Measurements from ENCODE around the gene CASQ1. TPM values are rescaled to one million over a fixed set of nuclear protein-coding genes. Genes with fewer than 3 reads are reported as not detected.

CASQ1 gene
- total and polyA plus RNA-seq, 9 of the 15 experiments (the other 6 are each of a cell fraction or from before 2014, with no cell fraction given), result not detected

DNA sequence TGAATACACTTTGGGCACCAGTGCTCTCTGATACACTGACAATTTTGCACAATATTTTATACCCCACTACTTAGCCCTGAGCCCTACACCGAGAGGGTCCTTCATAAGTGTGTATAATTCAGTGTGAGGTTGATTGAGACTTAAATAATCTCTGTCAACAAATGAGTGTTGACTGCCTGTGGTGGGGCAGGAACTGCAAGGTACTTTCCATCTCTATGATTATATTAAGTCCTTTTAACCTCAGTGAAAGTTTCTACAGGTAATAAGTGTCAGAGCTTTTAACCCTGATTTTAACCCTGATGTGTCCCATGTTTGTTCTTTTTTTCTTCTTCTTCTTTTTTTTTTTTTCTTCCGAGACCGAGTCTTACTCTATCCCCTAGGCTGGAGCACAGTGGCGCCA, 5.8 kb downstream of the CASQ1 start:
- Histone ChIP-seq H3K4me3 (no peak overlapping the region), H3K9ac (ENCODE audit: insufficient read depth in 1 of 2, low read depth in 2 of 2, low read length in 2 of 2) (no peak overlapping the region), H3K79me2 (ENCODE audit: control insufficient read depth, insufficient read depth, low read length) (no peaks in the 10 kb centered on the region), H3K4me1 (replicated peaks in 1 of 2; ENCODE audit: control insufficient read depth in 2 of 2, insufficient read depth in 2 of 2, low read length in 2 of 2) (peaks cover 4 to 10% of the 10 kb centered on the region in 2 experiments), H3K36me3 (ENCODE audit: control insufficient read depth, insufficient read depth, low read length) (no peaks in the 10 kb centered on the region; the same call in 2 of the 3 replicates), H3K27me3 (ENCODE audit: control insufficient read depth in 2 of 2, insufficient read depth in 2 of 2, low read length in 2 of 2) (peaks cover 2 to 21% of the 10 kb centered on the region in 2 experiments; a peak in 3 of 5 replicates), H2AFZ (ENCODE audit: low read depth, low read length) (no peak overlapping the region), H3K9me1 (ENCODE audit: control insufficient read depth, insufficient read depth, low read length) (no peaks in the 10 kb centered on the region), H3K27ac (ENCODE audit: extremely low read depth, low read depth, low read length) (no peak overlapping the region), H3K9me3 (replicated peaks; ENCODE audit: control insufficient read depth, insufficient read depth, low read depth, low read length) (no peaks in the 10 kb centered on the region), H3K4me2 (ENCODE audit: insufficient read depth, low read length) (no peak overlapping the region), H4K20me1 (replicated peaks; ENCODE audit: control insufficient read depth, insufficient read depth, low read length) (no peaks in the 10 kb centered on the region)
- 0% methylated on average over 1 of the region's 4 CpGs for WGBS (ENCODE audit: insufficient coverage, low coverage, missing lambda C conversion rate)
- in situ Hi-C loops (cut with MboI), result no loop called here
- FAIRE-seq, result no peak
- no peak for DNase-seq (ENCODE audit: extremely low read depth in 1 of 4, low spot score in 3 of 4)
- peak in 1 of 3 experiments; percentile 37 for TF ChIP-seq YY1 (IDR thresholded peaks at IDR 0.05; ENCODE audit: borderline replicate concordance in 1 of 3, control insufficient read depth in 1 of 3, extremely low read depth in 1 of 3, insufficient read depth in 3 of 3, insufficient read length in 1 of 3, insufficient replicate concordance in 2 of 3, low read depth in 1 of 3, low read length in 2 of 3)
- no peak for TF ChIP-seq KAT2B (IDR thresholded peaks at IDR 0.05; ENCODE audit: low read depth, low read length)
- BruUV-seq (replicated peaks), result no TSS peak
- POLR2A ChIA-PET, result interaction anchor here (0.6 to 1.2 kb wide), 3 partner anchors 8 to 178 kb away, joined by 3 to 5 read pairs (median 3); partner anchors contain the start of gene PEX19
- CTCF ChIA-PET (ENCODE audit: low intra/inter-chr PET ratio), result interaction anchor here (1.2 kb wide), 1 partner anchor 56 kb away, joined by 4 read pairs; no protein-coding TSS in a partner anchor
- intact Hi-C loops (cut with micrococcal nuclease), result loop anchor here (10.0 kb wide), 1 partner anchor 409 kb away; no protein-coding TSS in a partner anchor
- no peak for ATAC-seq

GRCh38 chr1:160197231-160197630, 6.9 kb downstream of the CASQ1 start:
- Histone ChIP-seq H3K4me2 (ENCODE audit: insufficient read depth, low read length) (no peak overlapping the region), H3K9ac (ENCODE audit: insufficient read depth in 1 of 2, low read depth in 2 of 2, low read length in 2 of 2) (no peak overlapping the region), H3K36me3 (ENCODE audit: control insufficient read depth, insufficient read depth, low read length) (no peaks in the 10 kb centered on the region; the same call in 2 of the 3 replicates), H2AFZ (ENCODE audit: low read depth, low read length) (no peak overlapping the region), H3K4me3 (no peak overlapping the region), H3K27ac (ENCODE audit: extremely low read depth, low read depth, low read length) (no peak overlapping the region), H3K27me3 (ENCODE audit: control insufficient read depth in 2 of 2, insufficient read depth in 2 of 2, low read length in 2 of 2) (peaks cover 0 to 14% of the 10 kb centered on the region in 2 experiments; a peak in 2 of 5 replicates), H3K4me1 (replicated peaks in 1 of 2; ENCODE audit: control insufficient read depth in 2 of 2, insufficient read depth in 2 of 2, low read length in 2 of 2) (peaks cover 4 to 10% of the 10 kb centered on the region in 2 experiments), H3K9me1 (ENCODE audit: control insufficient read depth, insufficient read depth, low read length) (no peaks in the 10 kb centered on the region), H3K79me2 (ENCODE audit: control insufficient read depth, insufficient read depth, low read length) (no peaks in the 10 kb centered on the region), H3K9me3 (replicated peaks; ENCODE audit: control insufficient read depth, insufficient read depth, low read depth, low read length) (no peaks in the 10 kb centered on the region), H4K20me1 (replicated peaks; ENCODE audit: control insufficient read depth, insufficient read depth, low read length) (no peaks in the 10 kb centered on the region)
- no peak for FAIRE-seq
- no TSS peak for BruUV-seq (replicated peaks)
- no peak for ATAC-seq
- in situ Hi-C loops (cut with MboI) (no loop called here), intact Hi-C loops (cut with micrococcal nuclease) (loop anchor here (10.0 kb wide), 1 partner anchor 408 kb away; no protein-coding TSS in a partner anchor)
- DNase-seq (ENCODE audit: extremely low read depth in 1 of 4, low spot score in 3 of 4), result no peak
- ChIA-PET POLR2A (interaction anchor here (0.7 kb wide), 1 partner anchor 9 kb away, joined by 4 read pairs; no protein-coding TSS in a partner anchor), CTCF (ENCODE audit: low intra/inter-chr PET ratio) (interaction anchor here (0.8 kb wide), 1 partner anchor 179 kb away, joined by 3 read pairs; no protein-coding TSS in a partner anchor)
- TF ChIP-seq ZNF316 (IDR thresholded peaks at IDR 0.05), result no peak
- TF ChIP-seq ZSCAN29 (IDR thresholded peaks at IDR 0.05), result no peak
- TF ChIP-seq ZNF589 (CRISPR knock-in tag; IDR thresholded peaks at IDR 0.05; ENCODE audit: low read depth), result no peak
- no peak for TF ChIP-seq RAD21 (CRISPR knock-in tag; conservative IDR thresholded peaks at IDR 0.05 in 1 of 2, IDR thresholded peaks at IDR 0.05 in 1 of 2)
- no peak for TF ChIP-seq HDAC1 (IDR thresholded peaks at IDR 0.05)
- no peak for TF ChIP-seq BMI1 (IDR thresholded peaks at IDR 0.05; ENCODE audit: low read length)
- TF ChIP-seq PTTG1 (tag; IDR thresholded peaks at IDR 0.05; ENCODE audit: low read depth), result no peak
- no peak for TF ChIP-seq NR2C2 (CRISPR knock-in tag; IDR thresholded peaks at IDR 0.05)
- TF ChIP-seq NR2C2 (tag; IDR thresholded peaks at IDR 0.05), result no peak
- no peak for TF ChIP-seq MNT (conservative IDR thresholded peaks at IDR 0.05)
- TF ChIP-seq MEF2A (IDR thresholded peaks at IDR 0.05; ENCODE audit: control insufficient read depth, low read depth, low read length), result no peak
- WGBS (ENCODE audit: insufficient coverage, low coverage, missing lambda C conversion rate), result 38% methylated on average over 4 of the region's 4 CpGs

Measured in K562 (cell line).